ENCODE results near the gene DEPDC1B.
"Not testable (repeated sequence)": the region's sequence is repeated elsewhere in the genome, so short reads cannot be mapped to it uniquely, and the experiment has no call there.

Gene DEPDC1B

DNA sequence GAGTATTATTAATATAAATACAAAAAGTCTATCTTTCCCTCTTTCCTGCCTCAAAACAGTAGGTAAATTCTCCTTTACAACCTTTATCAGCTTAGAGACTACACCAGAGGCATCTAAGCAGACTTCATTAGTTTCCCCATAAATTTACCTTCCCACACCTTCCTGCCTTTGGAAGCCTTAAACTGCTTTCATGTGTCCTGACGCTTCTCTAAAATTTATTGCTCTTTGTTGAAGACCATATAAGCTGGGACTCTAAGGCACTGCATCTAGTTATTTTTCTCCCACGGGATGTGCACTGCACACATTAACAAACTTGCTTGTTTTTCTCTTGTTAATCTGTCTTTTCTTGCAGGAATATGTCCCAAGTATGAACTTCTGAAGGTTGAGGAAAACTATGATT lies 51.8 kb downstream of the DEPDC1B start:
- DNase-seq (ENCODE audit: low read depth, low spot score) = no peak

DNA sequence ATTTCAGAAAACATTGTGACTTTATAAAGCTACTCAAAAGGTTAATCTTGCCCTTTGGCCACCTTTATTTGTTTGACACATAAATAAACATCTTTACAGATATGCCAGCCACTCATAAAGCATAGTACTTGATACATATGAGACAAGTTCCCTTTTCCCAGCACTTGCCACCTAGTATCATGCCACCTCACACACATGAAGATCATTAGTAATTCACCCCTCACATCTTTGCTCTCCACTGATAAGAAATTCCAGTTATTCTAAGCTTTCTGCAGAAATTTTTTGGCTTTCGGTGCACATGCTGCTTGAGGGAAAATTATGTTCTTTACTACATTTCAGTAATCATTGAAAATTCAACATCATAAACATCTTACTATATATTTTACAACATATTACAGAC lies 59.1 kb downstream of the DEPDC1B start:
- DNase-seq (ENCODE audit: low read depth, low spot score) = no peak

- DNase-seq (ENCODE audit: low read depth, low spot score) = peak; percentile 22
Measured at GRCh38 chr5:60639544-60639943, 60.4 kb downstream of the DEPDC1B start.

DNA sequence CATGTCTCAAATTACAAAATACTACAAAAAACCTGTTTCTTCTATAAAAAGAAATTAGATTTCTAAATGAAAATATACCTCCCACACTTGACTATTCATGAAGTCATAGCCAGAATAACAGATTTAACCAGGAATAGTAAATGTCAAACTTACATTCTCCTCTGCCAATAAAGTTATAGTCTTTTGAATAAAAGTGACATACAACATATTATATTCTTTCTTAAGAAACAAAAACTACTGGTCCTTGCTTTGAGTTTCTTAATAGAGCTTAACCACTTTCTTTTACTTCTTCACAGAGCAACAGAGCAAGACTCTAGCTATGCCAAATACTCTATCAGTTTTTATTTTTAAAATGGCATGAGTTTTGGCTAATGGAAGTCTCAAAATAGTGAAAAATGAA lies 61.7 kb downstream of the DEPDC1B start:
- DNase-seq (ENCODE audit: low read depth, low spot score) = no peak

DNA sequence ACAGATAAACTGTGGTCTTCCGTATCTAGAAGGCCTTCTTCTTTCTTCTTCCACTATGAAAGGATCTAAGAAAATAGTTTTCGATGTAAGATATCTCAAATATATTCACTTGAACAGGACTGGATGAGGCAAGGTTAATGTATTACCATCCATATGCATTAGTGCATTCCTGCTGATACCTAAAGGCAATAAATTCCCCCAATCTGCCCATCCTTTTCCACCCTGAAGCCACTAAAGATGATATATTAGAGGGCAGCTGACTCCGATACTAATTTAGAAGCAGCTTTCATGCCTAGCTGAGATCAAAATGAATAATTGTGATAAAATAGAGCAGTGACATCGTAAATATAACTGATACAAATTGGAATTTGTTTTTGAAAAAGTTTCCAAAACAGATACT lies 63.3 kb downstream of the DEPDC1B start:
- no peak for DNase-seq (ENCODE audit: low read depth, low spot score)

- DNase-seq (ENCODE audit: low read depth, low spot score) = no peak
Measured at GRCh38 chr5:60636001-60636400, 64.0 kb downstream of the DEPDC1B start.

DNA sequence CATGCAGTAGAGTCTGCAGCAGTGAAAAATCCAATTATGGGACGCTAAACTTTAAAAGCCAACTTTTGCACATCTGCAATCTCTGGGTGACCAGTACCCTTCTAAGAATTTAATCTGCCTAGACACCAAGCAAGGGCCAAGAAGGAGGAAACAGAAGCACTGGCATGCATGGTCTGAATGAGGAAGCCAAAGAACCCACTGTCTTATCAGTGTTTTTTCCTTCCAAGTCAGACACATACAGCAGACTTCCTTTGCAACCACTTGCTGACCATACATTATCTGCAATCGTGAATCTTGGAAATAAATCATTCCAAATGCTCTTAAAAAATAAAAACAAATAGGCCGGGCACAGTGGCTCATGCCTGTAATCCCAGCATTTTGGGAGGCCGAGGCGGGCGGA lies 65.9 kb downstream of the DEPDC1B start:
- no peak for DNase-seq (ENCODE audit: low read depth, low spot score)

GRCh38 chr5:60633341-60633740 lies 66.6 kb downstream of the DEPDC1B start:
- peak; percentile 92 for DNase-seq (ENCODE audit: low read depth, low spot score)

GRCh38 chr5:60632153-60632552 lies 67.8 kb downstream of the DEPDC1B start:
- DNase-seq (ENCODE audit: low read depth, low spot score) = no peak

DNA sequence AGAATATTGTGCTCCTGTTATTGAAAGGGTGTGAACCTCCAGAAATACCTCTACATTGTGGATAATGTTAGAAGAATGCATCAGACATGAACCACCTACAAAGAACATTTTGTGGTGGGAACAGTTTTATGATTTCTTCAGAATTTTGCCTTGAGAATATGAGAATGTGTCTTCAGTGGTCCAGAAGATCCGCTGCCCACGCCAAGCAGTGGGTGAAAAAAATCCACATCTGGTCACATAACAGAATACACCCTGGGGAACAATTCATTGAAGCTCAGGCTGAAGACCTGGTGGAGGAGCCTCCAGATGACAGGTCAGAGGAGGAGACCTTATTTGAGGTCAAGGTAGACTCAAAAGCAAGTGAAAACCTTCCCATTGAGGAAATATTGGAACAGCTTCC lies 69.1 kb downstream of the DEPDC1B start:
- no peak for DNase-seq (ENCODE audit: low read depth, low spot score)

GRCh38 chr5:60630179-60630578 lies 69.8 kb downstream of the DEPDC1B start:
- no peak for DNase-seq (ENCODE audit: low read depth, low spot score)

- not testable (repeated sequence) for DNase-seq (ENCODE audit: low read depth, low spot score)
Measured at GRCh38 chr5:60624875-60625274, 75.1 kb downstream of the DEPDC1B start.

DNA sequence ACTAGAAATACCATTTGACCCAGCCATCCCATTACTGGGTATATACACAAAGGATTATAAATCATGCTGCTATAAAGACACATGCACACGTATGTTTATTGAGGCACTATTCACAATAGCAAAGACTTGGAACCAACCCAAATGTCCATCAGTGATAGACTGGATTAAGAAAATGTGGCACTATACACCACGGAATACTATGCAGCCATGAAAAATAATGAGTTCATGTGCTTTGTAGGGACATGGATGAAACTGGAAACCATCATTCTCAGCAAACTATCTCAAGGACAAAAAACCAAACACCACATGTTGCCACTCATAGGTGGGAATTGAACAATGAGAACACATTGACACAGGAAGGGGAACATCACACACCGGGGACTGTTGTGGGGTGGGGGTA lies 79.2 kb downstream of the DEPDC1B start:
- not testable (repeated sequence) for DNase-seq (ENCODE audit: low read depth, low spot score)

DNA sequence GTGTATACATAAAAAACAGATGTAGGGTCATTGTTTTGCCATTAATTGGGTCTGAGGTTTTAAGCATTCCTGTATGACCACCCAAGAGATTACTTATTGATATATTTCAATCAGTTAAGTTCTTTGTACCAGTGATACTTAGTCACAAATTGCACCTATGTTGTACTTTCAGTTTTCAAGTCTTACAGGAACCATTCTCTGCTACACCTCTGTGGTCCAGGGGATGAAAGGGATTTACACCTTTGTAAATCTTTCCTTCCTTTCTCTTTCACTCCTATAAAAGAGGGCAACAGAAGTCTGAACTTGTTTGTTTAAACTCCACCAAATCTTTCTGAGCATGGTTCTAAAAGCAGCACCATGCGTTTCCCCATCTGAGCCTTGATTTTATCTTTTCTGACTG lies 86.1 kb downstream of the DEPDC1B start:
- no peak for DNase-seq (ENCODE audit: low read depth, low spot score)

DNA sequence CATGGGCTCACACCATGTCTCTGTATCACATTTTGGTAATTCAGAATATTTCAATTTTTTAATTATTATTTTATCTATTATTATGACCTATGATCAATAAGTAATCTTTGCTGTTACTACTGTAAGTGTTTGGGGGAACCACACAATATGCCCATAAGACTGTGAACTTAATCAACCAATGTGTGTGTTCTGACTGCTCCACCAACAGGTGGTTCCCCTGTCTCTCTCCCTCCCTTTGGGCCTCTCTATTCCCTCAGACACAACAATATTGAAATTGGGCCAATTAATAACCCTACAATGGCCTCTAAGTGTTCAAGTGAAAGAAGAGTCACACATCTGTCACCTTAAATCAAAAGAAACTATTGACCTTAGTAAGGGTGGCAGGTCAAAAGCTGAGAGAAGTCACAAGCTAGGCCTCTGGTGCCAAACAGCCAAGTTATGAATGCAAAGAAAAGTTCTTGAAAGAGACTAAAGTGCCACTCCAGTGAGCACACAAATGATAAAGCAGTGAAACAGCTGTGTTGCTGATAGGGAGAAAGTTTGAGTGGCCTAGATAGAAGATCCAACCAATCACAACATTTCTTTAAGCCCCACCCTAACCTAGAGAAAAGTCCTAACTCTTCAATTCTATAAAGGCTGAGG lies 88.7 kb downstream of the DEPDC1B start:
- no peak for DNase-seq (ENCODE audit: low read depth, low spot score)

- no peak for DNase-seq (ENCODE audit: low read depth, low spot score)
Measured at GRCh38 chr5:60604771-60605170, 95.2 kb downstream of the DEPDC1B start.

DNA sequence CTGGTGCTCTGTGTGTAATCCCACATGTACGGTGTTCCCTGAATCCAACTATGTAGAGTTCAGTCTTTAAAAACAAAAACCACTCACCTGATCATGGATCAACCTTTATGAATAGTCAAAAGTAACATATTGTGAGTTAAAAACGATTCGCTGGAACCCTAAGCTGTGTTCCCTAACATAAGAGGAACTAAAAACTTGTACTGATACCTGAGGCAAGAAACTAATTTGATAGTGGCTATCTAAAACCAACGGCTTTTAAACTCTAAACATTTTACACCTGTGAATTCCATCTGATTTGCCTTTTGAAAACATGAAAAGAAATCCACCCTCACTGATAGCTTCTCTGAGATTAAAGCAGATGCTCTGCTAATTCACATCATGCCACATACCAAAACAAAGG lies 101.5 kb downstream of the DEPDC1B start:
- DNase-seq (ENCODE audit: low read depth, low spot score) = no peak

DNA sequence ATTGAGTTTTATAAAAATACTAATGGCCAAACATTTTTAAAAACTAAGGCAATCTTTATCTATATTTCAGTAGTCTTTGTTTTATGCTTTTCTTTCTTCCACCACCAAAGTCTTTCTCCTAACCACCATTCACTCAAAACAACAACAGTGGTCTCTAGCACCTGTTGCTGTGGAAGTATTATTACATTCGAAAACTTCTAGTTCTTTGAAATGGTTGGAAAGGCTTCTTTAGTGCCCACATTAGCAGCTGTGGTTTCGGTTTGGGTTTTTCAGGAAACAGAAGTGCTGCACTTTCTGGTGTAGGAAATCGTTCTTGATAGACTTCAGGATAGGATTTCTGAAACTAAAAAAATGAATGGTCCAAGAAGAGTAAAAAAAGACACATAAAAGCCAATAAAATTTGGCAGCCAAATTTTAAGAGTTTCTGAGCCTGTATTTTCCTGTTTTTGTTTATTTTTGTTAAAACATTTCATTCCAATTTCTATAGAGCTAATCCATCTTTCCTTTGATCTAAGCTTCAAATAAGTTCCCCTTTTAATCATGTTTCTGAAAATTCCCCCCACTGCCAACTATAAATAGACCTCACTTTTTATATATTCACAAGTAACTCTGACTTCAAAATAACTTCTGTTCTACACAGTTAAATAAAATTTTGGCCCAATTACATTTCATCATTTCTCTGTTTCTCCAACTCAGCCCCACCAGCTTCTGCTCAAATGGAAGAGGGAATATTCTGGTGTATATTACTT lies 102.2 kb downstream of the DEPDC1B start:
- DNase-seq (ENCODE audit: low read depth, low spot score) = no peak

DNA sequence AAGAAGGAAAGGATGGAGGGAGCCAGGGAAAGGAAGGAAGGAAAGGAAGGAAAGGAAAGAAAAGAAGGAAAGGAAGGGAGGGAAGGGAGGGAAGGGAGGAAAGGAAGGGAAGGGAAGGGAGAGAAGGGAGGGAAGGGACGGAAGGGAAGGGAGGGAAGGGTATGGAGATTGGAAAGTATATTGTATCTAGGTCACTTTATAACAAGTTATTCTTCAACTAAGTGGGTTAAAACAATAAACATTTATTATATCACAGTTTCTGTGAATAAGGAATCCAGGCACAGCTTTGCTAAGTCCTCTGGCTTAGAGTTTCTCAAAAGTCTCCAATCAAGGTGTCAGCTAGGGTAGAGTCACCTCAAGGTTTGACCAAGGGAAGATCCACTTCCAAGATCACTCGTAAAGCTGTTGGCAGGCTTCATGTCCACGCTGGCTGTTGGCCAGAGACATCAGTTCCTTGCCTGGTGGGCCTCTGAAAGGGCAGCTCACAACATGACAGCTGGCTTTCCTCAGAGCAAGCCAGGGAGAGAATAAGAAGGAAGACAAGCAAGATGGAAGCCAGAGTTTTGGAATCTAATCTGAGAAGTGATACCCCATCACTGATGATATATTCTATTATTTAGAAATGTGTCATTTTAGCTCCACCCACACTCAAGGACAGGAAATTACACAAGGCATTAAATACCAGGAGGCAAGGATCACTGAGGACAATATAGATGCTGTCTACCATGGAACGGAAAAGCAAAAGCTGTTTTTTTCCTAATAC lies 105.1 kb downstream of the DEPDC1B start:
- DNase-seq (ENCODE audit: low read depth, low spot score) = no peak

DNA sequence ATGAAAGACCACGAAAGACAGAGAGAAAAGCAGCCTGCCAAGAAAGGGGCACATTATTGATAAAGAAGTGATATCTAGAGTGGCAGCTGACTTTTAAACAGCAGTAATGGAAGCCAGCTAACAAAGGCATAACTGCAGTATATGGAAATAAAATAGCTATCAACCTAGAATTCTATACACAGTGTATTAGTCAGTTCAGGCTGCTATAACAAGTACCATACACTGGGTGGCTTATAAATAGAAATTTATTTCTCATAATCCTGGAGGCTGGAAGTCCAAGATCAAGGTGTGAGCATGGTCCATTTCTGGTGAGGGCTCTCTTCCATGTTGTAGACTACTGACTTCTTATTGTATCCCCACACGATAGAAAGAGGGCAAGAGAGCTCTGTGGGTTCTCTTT lies 109.8 kb downstream of the DEPDC1B start:
- DNase-seq (ENCODE audit: low read depth, low spot score) = no peak

- DNase-seq (ENCODE audit: low read depth, low spot score) = not testable (repeated sequence)
Measured at GRCh38 chr5:60587312-60587711, 112.7 kb downstream of the DEPDC1B start.

GRCh38 chr5:60586307-60586901 lies 113.6 kb downstream of the DEPDC1B start:
- DNase-seq (ENCODE audit: low read depth, low spot score) = peak; percentile 16

Data from astrocyte of the hippocampus (primary cell).